ENCODE data around the gene TAGLN2. TPM values are rescaled to one million over a fixed set of nuclear protein-coding genes. Genes with fewer than 3 reads are reported as not detected.

The TAGLN2 gene
- polyA plus RNA-seq, 2 donors: 309 to 366 TPM

GRCh38 chr1:159896546-159896930, 28.8 kb downstream of the TAGLN2 start:
- no peak overlapping the region for H3K27ac ChIP-seq (ENCODE audit: low read depth in 2 of 2, low read length in 1 of 2)
- H3K27me3 ChIP-seq (ENCODE audit: control insufficient read depth in 1 of 2, insufficient read depth in 2 of 2, low read length in 2 of 2): no peaks in the 10 kb centered on the region
- no peaks in the 10 kb centered on the region for H3K9me3 ChIP-seq (ENCODE audit: control insufficient read depth in 2 of 2, insufficient read depth in 1 of 2, low read depth in 1 of 2, low read length in 1 of 2)
- no peaks in the 10 kb centered on the region for H3K36me3 ChIP-seq (ENCODE audit: control insufficient read depth in 2 of 2, insufficient read depth in 2 of 2, low read length in 1 of 2)
- peaks cover 3 to 6% of the 10 kb centered on the region in 2 donors for H3K4me1 ChIP-seq (ENCODE audit: control insufficient read depth in 2 of 2, insufficient read depth in 2 of 2, low read length in 1 of 2)
- 37 to 54% methylated on average over 3 of the region's 3 CpGs for WGBS, 2 donors
- H3K4me3 ChIP-seq (ENCODE audit: low read depth in 1 of 2, low read length in 2 of 2): no peak overlapping the region

GRCh38 chr1:159895836-159896545, 29.3 kb downstream of the TAGLN2 start:
- WGBS, 2 donors: 72 to 84% methylated on average over 6 of the region's 6 CpGs
- H3K27ac ChIP-seq (ENCODE audit: low read depth in 2 of 2, low read length in 1 of 2): no peak overlapping the region
- H3K4me1 ChIP-seq (ENCODE audit: control insufficient read depth in 2 of 2, insufficient read depth in 2 of 2, low read length in 1 of 2): peaks cover 3% of the 10 kb centered on the region in 2 donors

GRCh38 chr1:159895286-159895685, 30.0 kb downstream of the TAGLN2 start:
- 77 to 82% methylated on average over 3 of the region's 3 CpGs for WGBS, 2 donors
- Histone ChIP-seq H3K9me3 (ENCODE audit: control insufficient read depth in 2 of 2, insufficient read depth in 1 of 2, low read depth in 1 of 2, low read length in 1 of 2) (no peaks in the 10 kb centered on the region), H3K4me3 (ENCODE audit: low read depth in 1 of 2, low read length in 2 of 2) (no peak overlapping the region), H3K4me1 (ENCODE audit: control insufficient read depth in 2 of 2, insufficient read depth in 2 of 2, low read length in 1 of 2) (peaks cover 0 to 3% of the 10 kb centered on the region in 2 donors), H3K27ac (ENCODE audit: low read depth in 2 of 2, low read length in 1 of 2) (no peak overlapping the region), H3K27me3 (ENCODE audit: control insufficient read depth in 1 of 2, insufficient read depth in 2 of 2, low read length in 2 of 2) (no peaks in the 10 kb centered on the region), H3K36me3 (ENCODE audit: control insufficient read depth in 2 of 2, insufficient read depth in 2 of 2, low read length in 1 of 2) (no peaks in the 10 kb centered on the region)

More at GRCh38 chr1:159895836-159896545, 29.3 kb downstream of the TAGLN2 start:
- Histone ChIP-seq H3K27me3 (ENCODE audit: control insufficient read depth in 1 of 2, insufficient read depth in 2 of 2, low read length in 2 of 2) (no peaks in the 10 kb centered on the region), H3K9me3 (ENCODE audit: control insufficient read depth in 2 of 2, insufficient read depth in 1 of 2, low read depth in 1 of 2, low read length in 1 of 2) (no peaks in the 10 kb centered on the region), H3K36me3 (ENCODE audit: control insufficient read depth in 2 of 2, insufficient read depth in 2 of 2, low read length in 1 of 2) (no peaks in the 10 kb centered on the region), H3K4me3 (ENCODE audit: low read depth in 1 of 2, low read length in 2 of 2) (no peak overlapping the region)

- Histone ChIP-seq H3K4me1 (ENCODE audit: control insufficient read depth in 2 of 2, insufficient read depth in 2 of 2, low read length in 1 of 2) (peaks cover 3 to 6% of the 10 kb centered on the region in 2 donors), H3K4me3 (ENCODE audit: low read depth in 1 of 2, low read length in 2 of 2) (no peak overlapping the region), H3K27me3 (ENCODE audit: control insufficient read depth in 1 of 2, insufficient read depth in 2 of 2, low read length in 2 of 2) (no peaks in the 10 kb centered on the region), H3K9me3 (ENCODE audit: control insufficient read depth in 2 of 2, insufficient read depth in 1 of 2, low read depth in 1 of 2, low read length in 1 of 2) (no peaks in the 10 kb centered on the region), H3K36me3 (ENCODE audit: control insufficient read depth in 2 of 2, insufficient read depth in 2 of 2, low read length in 1 of 2) (no peaks in the 10 kb centered on the region), H3K27ac (ENCODE audit: low read depth in 2 of 2, low read length in 1 of 2) (no peak overlapping the region)
- WGBS, 2 donors: 51 to 68% methylated on average over 5 of the region's 5 CpGs
Measured at GRCh38 chr1:159892944-159893343, 32.4 kb downstream of the TAGLN2 start.

- whole genome bisulfite sequencing, 2 donors: 43 to 48% methylated on average over 7 of the region's 7 CpGs
- H3K9me3 ChIP-seq (ENCODE audit: control insufficient read depth in 2 of 2, insufficient read depth in 1 of 2, low read depth in 1 of 2, low read length in 1 of 2): no peaks in the 10 kb centered on the region
- H3K27me3 ChIP-seq (ENCODE audit: control insufficient read depth in 1 of 2, insufficient read depth in 2 of 2, low read length in 2 of 2): no peaks in the 10 kb centered on the region
- H3K36me3 ChIP-seq (ENCODE audit: control insufficient read depth in 2 of 2, insufficient read depth in 2 of 2, low read length in 1 of 2): no peaks in the 10 kb centered on the region
- no peak overlapping the region for H3K27ac ChIP-seq (ENCODE audit: low read depth in 2 of 2, low read length in 1 of 2)
- peaks cover 3 to 6% of the 10 kb centered on the region in 2 donors for H3K4me1 ChIP-seq (ENCODE audit: control insufficient read depth in 2 of 2, insufficient read depth in 2 of 2, low read length in 1 of 2)
- H3K4me3 ChIP-seq (ENCODE audit: low read depth in 1 of 2, low read length in 2 of 2): no peak overlapping the region
Measured at GRCh38 chr1:159891275-159892157, 33.8 kb downstream of the TAGLN2 start.

GRCh38 chr1:159890390-159890789, 34.9 kb downstream of the TAGLN2 start:
- WGBS, 2 donors: 83 to 86% methylated on average over 8 of the region's 8 CpGs
- H3K27ac ChIP-seq (ENCODE audit: low read depth in 2 of 2, low read length in 1 of 2): no peak overlapping the region

GRCh38 chr1:159889821-159890252, 35.5 kb downstream of the TAGLN2 start:
- no peaks in the 10 kb centered on the region for H3K9me3 ChIP-seq (ENCODE audit: control insufficient read depth in 2 of 2, insufficient read depth in 1 of 2, low read depth in 1 of 2, low read length in 1 of 2)
- H3K36me3 ChIP-seq (ENCODE audit: control insufficient read depth in 2 of 2, insufficient read depth in 2 of 2, low read length in 1 of 2): no peaks in the 10 kb centered on the region
- 15 to 24% methylated on average over 2 of the region's 2 CpGs for WGBS, 2 donors
- peak overlapping the region; percentile 16 to 73 for H3K27ac ChIP-seq (ENCODE audit: low read depth in 2 of 2, low read length in 1 of 2)
- H3K4me3 ChIP-seq (ENCODE audit: low read depth in 1 of 2, low read length in 2 of 2): no peak overlapping the region
- peaks cover 0 to 6% of the 10 kb centered on the region in 2 donors for H3K4me1 ChIP-seq (ENCODE audit: control insufficient read depth in 2 of 2, insufficient read depth in 2 of 2, low read length in 1 of 2)
- H3K27me3 ChIP-seq (ENCODE audit: control insufficient read depth in 1 of 2, insufficient read depth in 2 of 2, low read length in 2 of 2): no peaks in the 10 kb centered on the region

More at GRCh38 chr1:159890390-159890789, 34.9 kb downstream of the TAGLN2 start:
- Histone ChIP-seq H3K36me3 (ENCODE audit: control insufficient read depth in 2 of 2, insufficient read depth in 2 of 2, low read length in 1 of 2) (no peaks in the 10 kb centered on the region), H3K4me1 (ENCODE audit: control insufficient read depth in 2 of 2, insufficient read depth in 2 of 2, low read length in 1 of 2) (peaks cover 0 to 6% of the 10 kb centered on the region in 2 donors), H3K27me3 (ENCODE audit: control insufficient read depth in 1 of 2, insufficient read depth in 2 of 2, low read length in 2 of 2) (no peaks in the 10 kb centered on the region), H3K9me3 (ENCODE audit: control insufficient read depth in 2 of 2, insufficient read depth in 1 of 2, low read depth in 1 of 2, low read length in 1 of 2) (no peaks in the 10 kb centered on the region), H3K4me3 (ENCODE audit: low read depth in 1 of 2, low read length in 2 of 2) (no peak overlapping the region)

- 91 to 94% methylated on average over 4 of the region's 4 CpGs for WGBS, 2 donors
- peak overlapping the region in 1 of 2 donors; percentile 73 for H3K27ac ChIP-seq (ENCODE audit: low read depth in 2 of 2, low read length in 1 of 2)
Measured at GRCh38 chr1:159889202-159889601, 36.1 kb downstream of the TAGLN2 start.

GRCh38 chr1:159884296-159884695, 41.0 kb downstream of the TAGLN2 start:
- H3K27me3 ChIP-seq (ENCODE audit: control insufficient read depth in 1 of 2, insufficient read depth in 2 of 2, low read length in 2 of 2): no peaks in the 10 kb centered on the region
- H3K4me1 ChIP-seq (ENCODE audit: control insufficient read depth in 2 of 2, insufficient read depth in 2 of 2, low read length in 1 of 2): peaks cover 0 to 6% of the 10 kb centered on the region in 2 donors
- H3K27ac ChIP-seq (ENCODE audit: low read depth in 2 of 2, low read length in 1 of 2): no peak overlapping the region
- WGBS, 2 donors: 81 to 82% methylated on average over 8 of the region's 8 CpGs
- H3K4me3 ChIP-seq (ENCODE audit: low read depth in 1 of 2, low read length in 2 of 2): no peak overlapping the region
- no peaks in the 10 kb centered on the region for H3K9me3 ChIP-seq (ENCODE audit: control insufficient read depth in 2 of 2, insufficient read depth in 1 of 2, low read depth in 1 of 2, low read length in 1 of 2)
- H3K36me3 ChIP-seq (ENCODE audit: control insufficient read depth in 2 of 2, insufficient read depth in 2 of 2, low read length in 1 of 2): no peaks in the 10 kb centered on the region

More at GRCh38 chr1:159889202-159889601, 36.1 kb downstream of the TAGLN2 start:
- Histone ChIP-seq H3K9me3 (ENCODE audit: control insufficient read depth in 2 of 2, insufficient read depth in 1 of 2, low read depth in 1 of 2, low read length in 1 of 2) (no peaks in the 10 kb centered on the region), H3K27me3 (ENCODE audit: control insufficient read depth in 1 of 2, insufficient read depth in 2 of 2, low read length in 2 of 2) (no peaks in the 10 kb centered on the region), H3K4me3 (ENCODE audit: low read depth in 1 of 2, low read length in 2 of 2) (no peak overlapping the region), H3K36me3 (ENCODE audit: control insufficient read depth in 2 of 2, insufficient read depth in 2 of 2, low read length in 1 of 2) (no peaks in the 10 kb centered on the region), H3K4me1 (ENCODE audit: control insufficient read depth in 2 of 2, insufficient read depth in 2 of 2, low read length in 1 of 2) (peaks cover 0 to 6% of the 10 kb centered on the region in 2 donors)
